DND-41 (cell line): Measurements from ENCODE around the gene FOXP4.

Experiments
- ATAC-seq: fragments of 200-7000 bp; cut with Tn5 transposase; 3 replicates; pipeline ENCODE4 v1.9.1; 2021; ENCODE audit warnings: low read depth; ENCODE audit not compliant: insufficient read depth
- DNase-seq: peaks from one replicate; pipeline ENCODE4 v3.0.0-alpha.2; 2020
- H2AFZ ChIP-seq: 2 replicates; pipeline ENCODE4 v1.6.0; 2012; ENCODE audit warnings: low read depth, low read length
- H3K27ac ChIP-seq: 2 replicates; pipeline ENCODE4 v1.5.1; 2012; ENCODE audit warnings: low read length, inconsistent platforms
- H3K27me3 ChIP-seq: fragments of 200-600 bp; sonication (generic); 2 replicates; pipeline ENCODE4 v1.6.0; 2012; ENCODE audit warnings: low read length, mild to moderate bottlenecking, inconsistent platforms; ENCODE audit not compliant: insufficient read depth, poor library complexity
- H3K36me3 ChIP-seq: 2 replicates; pipeline ENCODE4 v1.5.1; 2012; ENCODE audit warnings: low read length, inconsistent platforms; ENCODE audit not compliant: insufficient read depth
- H3K4me1 ChIP-seq: 2 replicates; pipeline ENCODE4 v1.5.1; 2012; ENCODE audit warnings: mild to moderate bottlenecking, low read length; ENCODE audit not compliant: insufficient read depth
- H3K4me2 ChIP-seq: 2 replicates; pipeline ENCODE4 v1.6.0; 2012; ENCODE audit warnings: mild to moderate bottlenecking, moderate library complexity, low read length, inconsistent platforms; ENCODE audit not compliant: insufficient read depth
- H3K4me3 ChIP-seq, 2 experiments: fragments of 200-600 bp in 1 of 2; shearing (Covaris generic) in 1 of 2; 2 replicates each; pipeline ENCODE4 v1.5.1; 2012 to 2016; ENCODE audit warnings: inconsistent platforms in 2 of 2, low read length in 2 of 2, mild to moderate bottlenecking in 2 of 2, low read depth in 1 of 2, moderate library complexity in 1 of 2
- H3K79me2 ChIP-seq: 2 replicates; pipeline ENCODE4 v1.6.0; 2012; ENCODE audit warnings: low read length, inconsistent platforms; ENCODE audit not compliant: insufficient read depth
- H3K9ac ChIP-seq: 2 replicates; pipeline ENCODE4 v1.6.0; 2012; ENCODE audit warnings: low read depth, mild to moderate bottlenecking, inconsistent platforms, low read length, moderate library complexity
- H3K9me3 ChIP-seq: 2 replicates; pipeline ENCODE4 v1.5.1; 2012; ENCODE audit warnings: low read length, moderate library complexity, mild to moderate bottlenecking, inconsistent platforms; ENCODE audit not compliant: insufficient read depth, severe bottlenecking
- H4K20me1 ChIP-seq: 2 replicates; pipeline ENCODE4 v1.6.0; 2012; ENCODE audit warnings: low read length; ENCODE audit not compliant: insufficient read depth
- CTCF ChIP-seq: IDR thresholded peaks from 2 replicates; pipeline ENCODE4 v1.5.1; 2012; ENCODE audit warnings: borderline replicate concordance, low read length, moderate library complexity, mild to moderate bottlenecking; ENCODE audit not compliant: poor library complexity, severe bottlenecking; ENCODE audit errors: extremely low read depth
- EZH2 ChIP-seq: IDR thresholded peaks from 3 replicates; pipeline ENCODE4 v1.6.1; 2012; ENCODE audit warnings: borderline replicate concordance, low read depth, mild to moderate bottlenecking, moderate library complexity, low read length, inconsistent platforms; ENCODE audit not compliant: severe bottlenecking

The FOXP4 gene

GRCh38 chr6:41561931-41562911, 16.0 kb downstream of the FOXP4 start:
- peaks cover 56% of the 10 kb centered on the region for H3K79me2 ChIP-seq
- H3K9me3 ChIP-seq = no peaks in the 10 kb centered on the region
- H3K27ac ChIP-seq = 0 out of 2 replicates have a peak overlapping the region, but pooled peaks have one; percentile 73
- H3K36me3 ChIP-seq = peaks cover 26% of the 10 kb centered on the region
- TF ChIP-seq EZH2 (no peak), CTCF (no peak)
- no peak overlapping the region for H2AFZ ChIP-seq
- H3K9ac ChIP-seq = no peak overlapping the region
- ATAC-seq (no peak), DNase-seq (no peak)
- H4K20me1 ChIP-seq = peaks cover 70% of the 10 kb centered on the region
- no peak overlapping the region for H3K4me3 ChIP-seq
- no peaks in the 10 kb centered on the region for H3K27me3 ChIP-seq
- H3K4me2 ChIP-seq = no peak overlapping the region
- peaks cover 38% of the 10 kb centered on the region for H3K4me1 ChIP-seq

GRCh38 chr6:41563060-41563776, 17.0 kb downstream of the FOXP4 start:
- Histone ChIP-seq H2AFZ (no peak overlapping the region), H3K9ac (no peak overlapping the region), H3K4me2 (no peak overlapping the region), H3K4me3 (no peak overlapping the region), H3K36me3 (peaks cover 36% of the 10 kb centered on the region), H3K79me2 (peaks cover 54% of the 10 kb centered on the region), H3K9me3 (no peaks in the 10 kb centered on the region), H3K4me1 (peaks cover 38% of the 10 kb centered on the region), H4K20me1 (peaks cover 63% of the 10 kb centered on the region), H3K27me3 (no peaks in the 10 kb centered on the region), H3K27ac (0 out of 2 replicates have a peak overlapping the region, but pooled peaks have one; percentile 18)
- DNase-seq (no peak), ATAC-seq (no peak)
- no peak for TF ChIP-seq CTCF
- TF ChIP-seq EZH2 = no peak

- Histone ChIP-seq H3K79me2 (peaks cover 46% of the 10 kb centered on the region), H3K4me3 (no peak overlapping the region), H3K4me1 (peaks cover 30% of the 10 kb centered on the region), H3K36me3 (peaks cover 50% of the 10 kb centered on the region), H3K27ac (no peak overlapping the region), H3K9me3 (no peaks in the 10 kb centered on the region), H2AFZ (no peak overlapping the region), H4K20me1 (peaks cover 53% of the 10 kb centered on the region), H3K9ac (no peak overlapping the region), H3K27me3 (no peaks in the 10 kb centered on the region), H3K4me2 (no peak overlapping the region)
- DNase-seq = no peak
- ATAC-seq = no peak
- TF ChIP-seq EZH2 (no peak), CTCF (no peak)
These were observed 18.4 kb downstream of the FOXP4 start for GRCh38 chr6:41564448-41565142.
